Fibroblast of villous mesenchyme (primary cell): Measurements from ENCODE around the gene PRKCE. TPM values are rescaled to one million over a fixed set of nuclear protein-coding genes. Genes with fewer than 3 reads are reported as not detected.
A peak's percentile ranks its signal among the peaks of the same experiment; 100 is the strongest.
"Not testable (repeated sequence)": the region's sequence is repeated elsewhere in the genome, so short reads cannot be mapped to it uniquely, and the experiment has no call there.

Experiments used
- DNase-seq: peaks from one replicate; pipeline ENCODE4 v3.0.0-alpha.2; 2010; ENCODE audit warnings: low read depth
- H3K4me3 ChIP-seq: 2 replicates; pipeline ENCODE4 v1.5.1; 2011; ENCODE audit warnings: low read depth, mild to moderate bottlenecking, low read length
- CTCF ChIP-seq: IDR thresholded peaks from 2 replicates; pipeline ENCODE4 v1.5.1; 2012; ENCODE audit warnings: low read depth, mild to moderate bottlenecking, low read length; ENCODE audit not compliant: insufficient read depth
- total RNA-seq: library from RNA; depleted of rRNA; stranded (reverse); fragments of >200 nt; gene quantifications from 2 replicates; pipeline ENCODE4 v1.2.3, GENCODE V29; 2012

Gene PRKCE
- total RNA-seq, 1 donor = 27.2 TPM

DNA sequence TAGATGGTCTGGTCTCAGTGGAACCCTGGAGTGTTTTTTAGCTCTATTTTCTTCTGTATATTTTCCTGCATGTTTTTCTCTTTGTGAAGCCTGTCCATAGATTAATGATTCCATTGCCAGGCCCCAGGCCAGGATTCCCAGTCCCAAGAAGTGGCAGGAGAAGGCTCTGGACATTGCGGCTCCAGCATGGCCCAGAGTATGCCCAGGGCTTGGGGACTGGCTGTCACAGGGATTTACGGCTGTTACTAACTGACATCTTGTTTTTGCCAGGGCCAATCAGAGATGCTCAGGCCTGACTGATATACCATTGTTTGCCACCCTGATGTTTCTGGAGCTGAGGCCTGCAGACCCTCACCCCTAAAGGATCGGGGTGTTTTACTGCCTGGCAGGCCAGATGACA lies 59.0 kb downstream of the PRKCE start:
- TF ChIP-seq CTCF = no peak
- no peak overlapping the region for H3K4me3 ChIP-seq
- no peak for DNase-seq

- no peak for DNase-seq
- H3K4me3 ChIP-seq = no peak overlapping the region
- TF ChIP-seq CTCF = no peak
These were observed 59.7 kb downstream of the PRKCE start for GRCh38 chr2:45711224-45711623.

- H3K4me3 ChIP-seq = no peak overlapping the region
- no peak for DNase-seq
- TF ChIP-seq CTCF = peak; percentile 30
These were observed 61.1 kb downstream of the PRKCE start for GRCh38 chr2:45712570-45712969.

DNA sequence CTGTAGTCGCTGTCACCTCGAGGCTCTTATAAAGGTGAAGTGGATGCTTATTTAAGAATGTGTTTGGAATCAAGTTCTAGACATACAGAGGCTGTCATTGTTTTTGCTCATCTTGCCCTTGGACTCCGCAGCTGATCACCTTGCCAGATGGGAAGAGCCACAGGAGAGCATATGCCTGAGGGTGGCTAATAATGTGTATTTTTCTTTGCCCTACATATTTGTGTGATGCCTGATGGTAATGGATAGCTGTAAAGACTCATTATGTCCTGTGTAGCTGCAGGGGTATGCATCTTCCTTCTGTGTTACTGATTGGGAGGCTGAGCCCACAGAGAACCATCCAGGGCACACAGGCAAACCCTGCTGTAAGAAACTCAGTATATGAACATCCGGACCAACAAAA lies 61.7 kb downstream of the PRKCE start:
- no peak for DNase-seq
- no peak overlapping the region for H3K4me3 ChIP-seq
- no peak for TF ChIP-seq CTCF

DNA sequence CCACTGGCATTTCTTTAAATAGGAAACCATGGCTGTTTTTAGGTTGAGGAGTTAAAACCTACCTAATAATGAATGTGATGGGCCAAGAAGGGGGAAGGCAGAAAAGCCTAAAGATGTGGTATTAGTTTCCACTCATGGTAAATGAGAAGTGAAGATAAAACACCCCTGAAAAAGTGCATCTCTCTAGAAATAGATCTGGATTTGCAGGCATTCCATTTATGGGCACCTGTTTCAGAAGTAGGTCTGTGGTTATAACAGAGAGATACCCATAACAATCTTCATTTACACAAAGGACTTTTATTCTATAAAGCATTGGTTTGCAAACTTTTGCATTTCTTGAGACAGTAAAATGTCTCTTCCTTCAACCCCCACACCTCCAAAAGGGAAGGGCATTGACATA lies 62.1 kb downstream of the PRKCE start:
- no peak for TF ChIP-seq CTCF
- H3K4me3 ChIP-seq = no peak overlapping the region
- no peak for DNase-seq

DNA sequence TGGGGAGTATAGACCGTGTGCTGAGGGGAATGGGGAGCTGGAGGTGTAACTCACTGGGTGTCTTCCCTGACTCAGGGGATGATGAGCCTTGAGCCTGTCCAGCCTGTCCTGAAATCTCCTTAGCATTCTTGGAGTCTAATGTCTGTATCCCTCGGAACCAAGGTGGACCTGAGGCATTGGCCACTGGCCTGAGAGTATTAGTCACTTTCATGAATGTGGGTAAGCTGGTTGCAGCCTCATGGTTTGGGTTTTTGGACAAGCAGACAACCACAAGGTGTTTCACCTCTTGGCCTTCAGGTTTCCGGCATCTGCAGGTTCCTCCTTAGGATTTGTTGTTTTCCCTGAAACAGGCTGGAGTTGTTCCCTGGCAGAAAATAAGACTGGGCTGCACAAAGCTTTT lies 63.2 kb downstream of the PRKCE start:
- H3K4me3 ChIP-seq = no peak overlapping the region
- TF ChIP-seq CTCF = no peak

DNA sequence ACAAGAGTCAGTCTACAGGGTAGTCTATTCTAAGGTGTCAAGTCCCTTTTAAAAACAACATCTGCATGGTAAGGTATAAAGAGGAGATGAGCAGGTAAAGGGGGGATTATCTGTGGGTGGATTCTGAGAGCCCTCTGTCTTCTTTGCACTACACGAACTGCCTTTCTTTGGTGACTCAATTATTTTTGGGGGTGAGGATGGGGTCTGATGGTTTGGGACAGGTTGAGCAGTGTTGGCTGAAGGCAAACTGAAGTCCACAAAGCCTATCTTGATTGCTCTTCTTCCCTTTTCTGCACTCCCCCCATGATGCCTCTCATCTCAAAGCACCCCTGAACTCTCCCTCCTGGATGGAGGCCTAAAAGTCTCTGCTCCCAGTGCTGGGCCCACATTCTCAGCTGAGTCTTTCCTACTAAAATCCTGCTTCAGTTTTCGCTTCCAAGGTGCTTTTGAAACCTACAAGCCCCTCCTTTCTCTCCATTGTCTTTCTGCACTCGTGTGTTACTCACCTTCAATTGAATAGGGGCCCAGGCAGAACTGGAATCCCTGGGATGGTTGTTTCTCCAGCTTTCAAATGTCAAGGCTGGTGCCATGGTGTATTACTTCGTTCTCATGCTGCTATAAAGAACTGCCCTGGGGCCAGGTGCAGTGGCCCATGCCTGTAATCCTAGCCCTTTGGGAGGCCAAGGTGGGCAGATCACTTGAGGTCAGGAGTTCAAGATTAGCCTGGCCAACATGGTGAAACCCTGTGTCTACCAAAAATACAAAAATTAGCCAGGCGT lies 64.3 kb downstream of the PRKCE start:
- H3K4me3 ChIP-seq = no peak overlapping the region
- DNase-seq = no peak
- no peak for TF ChIP-seq CTCF

More for the DNA sequence above, 63.2 kb downstream of the PRKCE start:
- no peak for DNase-seq

GRCh38 chr2:45716432-45716831 lies 65.0 kb downstream of the PRKCE start:
- DNase-seq, H3K4me3 ChIP-seq: not testable (repeated sequence)
